ENCODE results near the gene METTL5. TPM values are rescaled to one million over a fixed set of nuclear protein-coding genes. Genes with fewer than 3 reads are reported as not detected.
A peak's percentile ranks its signal among the peaks of the same experiment; 100 is the strongest.

Gene METTL5
- total RNA-seq, 1 experiment from 2014 or later = 103 TPM

- Histone ChIP-seq H3K4me3 (replicated peaks in 1 of 2; ENCODE audit: low read depth in 1 of 2, low read length in 2 of 2) (no peak overlapping the region), H3K4me1 (ENCODE audit: control insufficient read depth in 1 of 2, insufficient read depth in 2 of 2, low read length in 2 of 2) (no peaks in the 10 kb centered on the region), H2AFZ (ENCODE audit: low read depth, low read length, poor library complexity, severe bottlenecking) (no peak overlapping the region), H3K27ac (ENCODE audit: low read depth, low read length) (no peak overlapping the region), H3K36me3 (ENCODE audit: control insufficient read depth in 1 of 2, insufficient read depth in 2 of 2, low read length in 2 of 2) (no peaks in the 10 kb centered on the region), H3K9me3 (ENCODE audit: control insufficient read depth in 1 of 2, insufficient read depth in 1 of 2, low read depth in 1 of 2, low read length in 2 of 2) (no peaks in the 10 kb centered on the region), H3K27me3 (ENCODE audit: insufficient read depth, low read length) (no peaks in the 10 kb centered on the region), H3K9ac (ENCODE audit: low read length) (no peak overlapping the region), H3K9me2 (ENCODE audit: insufficient read depth) (no peaks in the 10 kb centered on the region), H3K4me2 (ENCODE audit: low read length) (no peak overlapping the region), H3K79me2 (ENCODE audit: insufficient read depth, low read length) (no peaks in the 10 kb centered on the region), H4K20me1 (ENCODE audit: insufficient read depth) (no peaks in the 10 kb centered on the region)
- ChIA-PET RAD21 (ENCODE audit: low non-redundant PET in 1 of 2, low total read pairs in 2 of 2, uncharacterized antibody in 2 of 2, unreplicated experiment in 2 of 2) (no interaction called here), POLR2A (no interaction called here), CTCF (no interaction called here)
- intact Hi-C loops (cut with micrococcal nuclease) = no loop called here
- no peak for TF ChIP-seq ZFX (IDR thresholded peaks at IDR 0.05)
- peak in 1 of 3 experiments; percentile 28; a peak in 1 of 6 replicates for TF ChIP-seq CTCF (IDR thresholded peaks at IDR 0.05 in 2 of 3, conservative IDR thresholded peaks at IDR 0.05 in 1 of 3; ENCODE audit: borderline replicate concordance in 1 of 3, insufficient read depth in 1 of 3, low read depth in 2 of 3, low read length in 2 of 3)
- BruUV-seq (replicated peaks) = no TSS peak
- DNase-seq (ENCODE audit: low read depth, low spot score) (no peak), ATAC-seq (no peak)
These were observed 42.2 kb downstream of the METTL5 start for GRCh38 chr2:169782513-169782912.

DNA sequence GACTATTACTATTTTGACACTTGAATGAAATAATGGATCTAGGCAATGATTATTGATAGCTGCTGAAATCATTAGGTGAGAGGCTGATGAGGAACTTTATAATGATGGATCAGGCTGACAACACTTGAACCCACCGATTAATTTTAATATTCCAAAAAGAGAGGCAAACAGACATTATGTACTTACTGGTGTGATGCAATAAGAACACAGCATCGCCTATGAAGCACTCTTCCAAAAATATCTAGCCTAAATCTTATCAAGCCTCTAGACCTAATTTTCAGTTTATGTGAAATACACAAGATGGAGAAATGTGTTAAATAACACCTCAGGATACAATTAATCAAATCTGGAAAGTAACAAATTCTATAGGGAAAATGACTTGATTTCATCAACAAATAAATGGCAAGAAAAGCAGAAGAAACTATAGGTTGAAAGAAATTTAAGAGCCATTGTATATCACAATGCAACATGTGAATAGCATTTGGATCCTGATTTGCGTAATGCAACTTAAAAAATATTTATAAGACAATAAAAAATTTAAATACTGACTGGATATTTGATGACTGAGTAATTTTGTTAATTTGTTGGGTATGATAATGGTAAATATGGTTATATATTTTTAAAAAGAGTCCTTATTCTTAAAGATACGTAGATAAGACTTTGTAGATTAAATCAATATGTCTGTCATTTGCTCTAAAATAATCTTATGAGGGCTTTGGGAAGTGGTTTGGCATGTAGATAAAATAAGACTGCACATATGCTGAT lies 43.3 kb downstream of the METTL5 start:
- Histone ChIP-seq H3K4me1 (ENCODE audit: control insufficient read depth in 1 of 2, insufficient read depth in 2 of 2, low read length in 2 of 2) (no peaks in the 10 kb centered on the region), H3K9me3 (ENCODE audit: control insufficient read depth in 1 of 2, insufficient read depth in 1 of 2, low read depth in 1 of 2, low read length in 2 of 2) (no peaks in the 10 kb centered on the region), H3K9me2 (ENCODE audit: insufficient read depth) (no peaks in the 10 kb centered on the region), H3K79me2 (ENCODE audit: insufficient read depth, low read length) (no peaks in the 10 kb centered on the region), H3K27me3 (ENCODE audit: insufficient read depth, low read length) (no peaks in the 10 kb centered on the region), H2AFZ (ENCODE audit: low read depth, low read length, poor library complexity, severe bottlenecking) (no peak overlapping the region), H3K4me2 (ENCODE audit: low read length) (no peak overlapping the region), H4K20me1 (ENCODE audit: insufficient read depth) (no peaks in the 10 kb centered on the region), H3K36me3 (ENCODE audit: control insufficient read depth in 1 of 2, insufficient read depth in 2 of 2, low read length in 2 of 2) (no peaks in the 10 kb centered on the region), H3K9ac (ENCODE audit: low read length) (no peak overlapping the region), H3K27ac (ENCODE audit: low read depth, low read length) (no peak overlapping the region), H3K4me3 (replicated peaks in 1 of 2; ENCODE audit: low read depth in 1 of 2, low read length in 2 of 2) (no peak overlapping the region)
- ATAC-seq (no peak), DNase-seq (ENCODE audit: low read depth, low spot score) (no peak)
- intact Hi-C loops (cut with micrococcal nuclease) = no loop called here
- ChIA-PET POLR2A (interaction anchor here (0.7 kb wide), 1 partner anchor 161 kb away, joined by 3 read pairs; no protein-coding TSS in a partner anchor), RAD21 (ENCODE audit: low non-redundant PET in 1 of 2, low total read pairs in 2 of 2, uncharacterized antibody in 2 of 2, unreplicated experiment in 2 of 2) (no interaction called here), CTCF (no interaction called here)
- BruUV-seq (replicated peaks) = no TSS peak
- TF ChIP-seq POLR2A (IDR thresholded peaks at IDR 0.05; ENCODE audit: borderline replicate concordance, extremely low read depth, insufficient read depth, insufficient read length) = no peak
- no peak for TF ChIP-seq SRF (IDR thresholded peaks at IDR 0.05; ENCODE audit: low read depth)
- no peak for TF ChIP-seq ELF1 (IDR thresholded peaks at IDR 0.05; ENCODE audit: borderline replicate concordance, low read depth)
- TF ChIP-seq TCF7L2 (IDR thresholded peaks at IDR 0.05; ENCODE audit: borderline replicate concordance, extremely low read depth, insufficient read depth, insufficient read length) = no peak
- no peak for TF ChIP-seq MAX (IDR thresholded peaks at IDR 0.05)
- no peak for TF ChIP-seq CTCF (IDR thresholded peaks at IDR 0.05 in 2 of 3, conservative IDR thresholded peaks at IDR 0.05 in 1 of 3; ENCODE audit: borderline replicate concordance in 1 of 3, insufficient read depth in 1 of 3, low read depth in 2 of 3, low read length in 2 of 3)
- TF ChIP-seq ZBTB33 (IDR thresholded peaks at IDR 0.05; ENCODE audit: extremely low read depth, insufficient replicate concordance, low read length) = no peak
- TF ChIP-seq SIN3A (IDR thresholded peaks at IDR 0.05; ENCODE audit: low read depth) = no peak
- no peak for TF ChIP-seq FOSL1 (IDR thresholded peaks at IDR 0.05; ENCODE audit: low read depth)
- TF ChIP-seq EGR1 (IDR thresholded peaks at IDR 0.05; ENCODE audit: low read depth) = no peak
- TF ChIP-seq ATF3 (IDR thresholded peaks at IDR 0.05) = no peak
